GM18870 (cell line): ENCODE data around the gene CMSS1.

ENCODE experiments used
- ATAC-seq: cut with Tn5 transposase; IDR thresholded peaks from one replicate; pipeline ENCODE4 v1.9.1; 2021; ENCODE audit warnings: moderate library complexity; ENCODE audit not compliant: unreplicated experiment

Gene CMSS1

DNA sequence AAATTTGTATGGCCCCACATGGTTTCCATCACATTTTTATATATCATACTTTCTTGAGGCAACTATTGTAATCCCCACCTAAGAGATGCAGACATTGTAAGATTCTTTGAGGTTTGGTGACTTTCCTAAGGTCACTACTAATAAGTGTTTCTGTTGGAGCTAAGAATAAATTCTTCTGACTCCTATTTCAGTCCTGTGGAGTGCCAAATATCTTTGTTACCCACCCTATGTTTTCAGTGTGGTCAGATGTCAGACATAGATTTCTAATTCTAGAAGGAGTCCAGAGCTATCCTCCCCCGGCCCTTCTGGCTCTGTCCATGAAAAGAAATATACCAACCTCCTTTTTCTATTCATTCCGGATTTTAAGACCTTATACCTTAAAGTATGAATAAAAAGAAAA lies 342.9 kb downstream of the CMSS1 start:
- ATAC-seq: no peak

GRCh38 chr3:100163787-100164186 lies 346.1 kb downstream of the CMSS1 start:
- no peak for ATAC-seq

- ATAC-seq: no peak
Measured at GRCh38 chr3:100164743-100165142, 347.1 kb downstream of the CMSS1 start.

DNA sequence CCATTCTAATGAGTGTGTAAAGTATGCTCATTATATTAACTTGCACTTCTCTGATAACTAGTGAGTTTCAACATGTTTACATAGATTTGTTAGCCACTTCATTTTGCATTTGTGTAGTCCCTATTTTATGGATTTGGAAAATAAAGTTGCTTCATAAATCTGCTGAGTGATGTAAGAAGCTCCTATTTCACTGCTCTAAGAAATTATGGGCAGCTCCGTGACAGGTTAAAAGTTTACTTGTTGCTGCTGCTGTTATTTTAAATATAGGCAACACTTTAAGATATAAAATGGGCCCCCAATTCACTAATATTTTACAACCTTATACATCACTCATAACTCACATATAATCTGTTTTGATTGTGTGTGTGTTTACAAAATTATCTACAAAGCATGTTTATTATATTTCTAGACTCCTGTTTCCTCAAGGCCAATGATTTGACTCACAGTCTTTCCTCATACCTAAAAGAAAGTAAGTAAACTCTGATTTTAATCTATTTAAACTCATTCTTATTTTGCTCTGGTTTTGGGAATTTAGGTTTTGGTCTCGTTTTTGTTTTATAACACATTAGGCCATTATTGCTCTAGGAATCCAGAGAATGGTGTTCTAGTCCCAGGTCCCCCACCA lies 348.4 kb downstream of the CMSS1 start:
- no peak for ATAC-seq

GRCh38 chr3:100169201-100169920 lies 351.7 kb downstream of the CMSS1 start:
- ATAC-seq: no peak

GRCh38 chr3:100170486-100170885 lies 352.8 kb downstream of the CMSS1 start:
- no peak for ATAC-seq

DNA sequence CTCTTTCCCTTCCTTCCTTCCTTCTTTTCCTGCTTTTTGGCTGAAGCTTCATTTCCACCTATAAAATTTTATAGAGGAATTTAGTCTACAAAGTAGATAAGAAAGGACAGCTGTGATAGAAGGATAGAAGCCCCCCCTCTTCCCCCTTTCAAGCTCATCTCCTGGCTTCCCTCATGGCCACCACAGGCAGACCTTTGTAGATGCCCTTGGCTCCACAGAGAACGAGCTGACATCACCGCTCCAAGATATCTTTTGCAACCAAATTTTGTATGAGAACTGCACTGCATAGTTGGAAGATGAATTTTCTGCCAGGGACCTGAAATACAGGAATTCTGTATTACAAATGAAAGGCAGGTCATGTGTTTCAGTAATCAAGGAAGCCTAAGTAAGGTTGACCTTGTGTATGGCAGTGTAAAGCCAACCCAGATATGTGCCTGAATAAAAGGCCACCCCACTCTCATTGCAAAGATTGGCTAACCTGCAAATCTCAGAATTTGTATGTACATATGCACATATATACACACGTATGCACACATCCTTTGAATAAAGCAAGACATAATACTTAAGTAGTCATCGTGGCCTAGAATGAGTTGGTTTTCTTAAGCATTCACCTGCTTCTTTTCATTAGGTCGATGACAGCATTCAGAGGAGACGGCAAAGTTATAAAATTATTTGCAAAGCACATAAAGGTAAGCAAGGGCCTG lies 353.7 kb downstream of the CMSS1 start:
- ATAC-seq: no peak

GRCh38 chr3:100173961-100174360 lies 356.3 kb downstream of the CMSS1 start:
- ATAC-seq: no peak

DNA sequence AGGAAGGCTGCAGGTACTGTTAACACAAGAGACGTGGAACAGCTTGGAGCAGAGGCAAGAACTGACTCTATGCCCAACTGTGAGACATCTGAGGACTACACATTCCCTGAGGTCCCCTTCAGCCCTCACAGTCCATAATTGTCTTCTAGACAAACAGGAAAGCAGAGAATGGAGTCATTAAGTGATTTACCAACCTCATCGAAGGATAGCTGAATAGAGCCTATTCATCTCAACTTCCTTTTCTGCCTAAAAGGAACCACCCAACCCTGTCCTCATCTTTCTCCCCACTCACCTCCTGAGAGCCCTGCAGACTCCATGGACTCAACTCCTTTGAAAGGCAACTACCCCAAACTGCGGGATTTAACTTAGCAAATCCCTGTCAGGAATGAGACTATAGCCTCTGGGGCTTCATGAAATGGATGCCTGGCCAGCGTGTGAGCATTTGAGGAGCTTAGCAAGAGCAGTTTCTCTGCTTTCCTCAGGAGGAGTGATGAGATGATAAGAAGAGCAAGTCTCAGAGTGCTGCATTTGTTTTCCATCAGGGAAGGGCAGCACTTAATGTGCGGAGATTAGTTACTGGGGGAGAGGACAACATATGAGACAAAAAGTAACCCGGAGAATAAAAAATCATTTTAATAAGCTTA lies 358.1 kb downstream of the CMSS1 start:
- ATAC-seq: no peak

DNA sequence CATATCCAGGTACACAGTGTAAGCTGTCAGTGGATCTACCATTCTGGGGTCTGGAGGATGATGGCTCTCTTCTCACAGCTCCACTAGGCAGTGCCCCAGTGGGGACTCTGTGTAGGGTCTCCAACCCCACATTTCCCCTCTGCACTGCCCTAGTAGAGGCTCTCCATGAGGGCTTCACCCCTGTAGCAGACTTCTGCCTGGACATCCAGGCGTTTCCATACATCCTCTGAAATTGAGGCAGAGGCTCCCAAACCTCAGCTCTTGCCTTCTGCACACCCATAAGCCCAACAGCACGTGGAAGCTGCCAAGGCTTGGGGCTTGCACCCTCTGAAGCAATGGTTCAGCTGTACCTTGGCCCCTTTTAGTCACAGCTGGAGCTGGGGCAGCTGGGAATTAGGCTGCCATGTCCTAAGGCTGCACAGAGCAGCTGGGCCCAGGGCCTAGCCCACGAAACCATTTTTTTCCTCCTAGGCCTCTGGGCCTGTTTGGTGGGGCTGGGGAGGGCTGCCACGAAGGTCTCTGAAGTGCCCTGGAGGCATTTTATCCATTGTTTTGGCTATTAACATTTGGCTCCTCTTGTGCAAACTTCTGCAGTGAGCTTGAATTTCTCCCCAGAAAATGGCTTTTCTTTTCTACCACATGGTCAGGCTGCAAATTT lies 362.2 kb downstream of the CMSS1 start:
- ATAC-seq: no peak

GRCh38 chr3:100183608-100184125 lies 366.0 kb downstream of the CMSS1 start:
- ATAC-seq: no peak

- no peak for ATAC-seq
Measured at GRCh38 chr3:100184948-100185570, 367.4 kb downstream of the CMSS1 start.

DNA sequence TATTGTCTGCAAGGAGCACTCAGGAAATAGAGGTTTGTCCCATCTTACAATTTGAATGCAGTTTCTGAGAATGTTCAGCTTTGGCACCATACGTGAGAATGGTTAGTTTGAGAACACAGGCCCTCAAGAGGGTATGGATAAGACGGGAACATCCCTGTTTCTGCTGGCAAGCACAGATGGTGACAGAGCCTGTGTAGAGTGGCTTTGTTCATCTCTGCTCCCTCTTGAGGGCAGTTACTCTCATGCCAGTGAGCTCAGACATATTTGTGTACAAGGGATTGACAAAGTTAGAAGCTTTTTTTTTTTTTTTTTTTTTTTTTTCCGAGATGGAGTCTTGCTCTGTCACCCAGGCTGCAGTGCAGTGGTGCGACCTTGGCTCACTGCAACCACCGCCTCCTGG lies 368.2 kb downstream of the CMSS1 start:
- ATAC-seq: no peak

GRCh38 chr3:100189444-100189964 lies 371.8 kb downstream of the CMSS1 start:
- no peak for ATAC-seq

DNA sequence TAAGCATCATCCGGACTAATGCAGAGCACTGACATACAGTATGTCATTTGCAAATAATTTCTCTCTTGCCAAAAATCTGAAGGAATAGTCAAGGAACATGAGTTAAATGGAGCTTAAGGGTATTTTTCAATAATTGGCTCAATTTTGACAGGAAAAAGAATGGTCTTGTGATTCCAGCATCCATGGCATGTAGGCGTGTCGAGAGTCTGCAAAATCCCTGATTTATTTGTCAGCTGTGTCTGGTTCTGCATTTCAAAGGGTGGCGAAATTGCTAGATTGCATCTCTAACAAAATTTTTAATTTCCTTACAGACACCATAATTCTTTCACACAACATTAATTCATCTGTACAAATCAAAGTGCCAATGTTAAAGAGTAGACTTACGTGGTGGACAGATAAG lies 377.7 kb downstream of the CMSS1 start:
- no peak for ATAC-seq

- ATAC-seq: no peak
Measured at GRCh38 chr3:100197876-100198275, 380.2 kb downstream of the CMSS1 start.

- no peak for ATAC-seq
Measured at GRCh38 chr3:100198579-100199269, 381.1 kb downstream of the CMSS1 start.

DNA sequence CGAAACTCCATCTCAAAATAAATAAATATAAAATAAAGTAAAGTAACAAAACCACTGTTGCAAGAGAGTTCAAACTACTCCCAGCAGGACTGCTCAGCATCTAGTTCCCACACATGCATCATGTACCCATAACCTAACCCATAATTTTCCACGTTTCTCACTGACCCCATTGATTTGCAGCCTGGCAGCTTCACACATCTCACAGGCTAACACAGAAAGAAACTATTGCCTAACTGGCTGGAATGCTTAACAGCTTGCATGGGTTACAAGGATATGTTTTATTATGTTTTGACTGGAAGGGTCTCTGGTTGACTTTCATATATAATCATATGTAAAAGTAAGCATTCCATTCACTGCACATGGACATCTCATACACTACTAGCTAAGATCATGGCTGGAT lies 387.5 kb downstream of the CMSS1 start:
- ATAC-seq: no peak

DNA sequence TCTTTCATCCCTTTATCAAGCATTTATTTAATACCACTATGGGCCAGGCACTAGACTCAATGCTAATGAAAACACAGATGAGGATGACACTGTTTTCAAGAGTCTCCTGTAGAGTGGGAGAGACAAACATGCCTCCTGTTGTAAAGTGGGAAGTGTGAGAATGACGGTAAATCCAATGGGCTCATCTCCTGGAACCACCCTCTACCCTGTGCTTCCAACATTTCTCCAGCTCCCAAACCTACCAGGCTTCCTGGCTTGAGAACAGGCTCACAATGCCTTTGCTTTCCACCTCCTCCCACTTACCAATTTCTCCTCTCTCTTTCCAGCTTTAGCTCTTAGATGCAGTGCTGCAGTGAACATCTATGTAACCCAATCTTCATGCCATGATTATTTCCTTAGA lies 389.0 kb downstream of the CMSS1 start:
- ATAC-seq: no peak

DNA sequence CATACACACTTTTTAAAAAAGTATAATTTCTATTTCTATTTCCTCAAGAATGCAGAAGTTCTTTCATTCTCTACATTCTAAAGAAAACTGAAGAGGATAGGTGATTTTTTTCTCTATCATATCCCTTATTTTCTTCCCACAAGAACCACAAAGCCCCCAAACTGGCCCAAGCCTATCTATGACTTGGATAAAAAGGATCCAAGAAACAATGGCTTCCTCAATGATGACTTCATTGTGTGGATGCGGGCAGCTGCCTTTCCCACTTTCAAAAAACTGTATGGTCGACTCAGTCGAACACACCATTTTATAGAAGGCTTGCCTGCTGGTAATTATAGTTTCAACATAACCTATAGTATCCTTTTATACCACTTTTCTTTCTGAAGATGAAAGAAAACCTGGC lies 390.2 kb downstream of the CMSS1 start:
- ATAC-seq: no peak
